K562 (cell line): Measurements from ENCODE around the gene GRID2IP. TPM values are rescaled to one million over a fixed set of nuclear protein-coding genes. Genes with fewer than 3 reads are reported as not detected.

Experiments used
- C11orf30 ChIP-seq: fragments of 450-650 bp; IDR thresholded peaks from 2 replicates; pipeline ENCODE4 v1.6.1; 2016; ENCODE audit warnings: low read depth, mild to moderate bottlenecking
- KDM1A ChIP-seq, 2 experiments: fragments of 450-650 bp; IDR thresholded peaks; 2 replicates each; pipeline ENCODE4 v1.6.1; 2016; ENCODE audit warnings: mild to moderate bottlenecking in 2 of 2
- NRF1 ChIP-seq, 2 experiments: fragments of 450-650 bp; IDR thresholded peaks in 1 of 2; conservative IDR thresholded peaks in 1 of 2; 2 replicates each; pipeline ENCODE4 v1.6.1; 2014; ENCODE audit warnings: mild to moderate bottlenecking in 2 of 2
- ZNF274 ChIP-seq: IDR thresholded peaks from 2 replicates; pipeline ENCODE4 v1.6.1; 2011; ENCODE audit warnings: low read depth, mild to moderate bottlenecking, low read length, moderate library complexity, borderline replicate concordance
- polyA plus RNA-seq, 8 experiments: library from polyadenylated mRNA; depleted of rRNA in 4 of 8; stranded (reverse) in 5 of 8; unstranded in 3 of 8; fragments of >200 nt; fragmentation: Nextera tagmentation in 2 of 8; fragmentation: Illumina TruSeq in 1 of 8; extraction: Ambion mirVana in 2 of 8; extraction: Trizol in 1 of 8; gene quantifications; 2 replicates each; pipeline versions ENCODE4 v1.2.1 to v1.2.3, GENCODE V29; 2011 to 2014; ENCODE audit warnings: inconsistent platforms in 1 of 8, missing spikeins in 1 of 8
- total RNA-seq, 7 experiments: library from RNA; depleted of rRNA in 6 of 7; stranded (reverse); fragments of >200 nt in 6 of 7; fragmentation: Illumina TruSeq in 2 of 7; extraction: Trizol in 2 of 7; gene quantifications; 2 replicates each; pipeline versions ENCODE4 v1.2.1 to v1.2.3, GENCODE V29; 2011 to 2021; ENCODE audit warnings: low replicate concordance in 1 of 7
- TF ChIP-seq, protein P1 (sequence below): sonication (generic); formaldehyde crosslinking; IDR thresholded peaks from 2 replicates; pipeline ENCODE4 v1.8.0; 2022; ENCODE audit warnings: mild to moderate bottlenecking, missing genetic modification reagents
- TF ChIP-seq, protein P2 (sequence below): fragments of 250-450 bp; sonication (Bioruptor Pico); IDR thresholded peaks from 2 replicates; pipeline ENCODE4 v1.8.0; 2021; ENCODE audit warnings: mild to moderate bottlenecking, moderate library complexity
- TF ChIP-seq, protein P3 (sequence below): fragments of 450-650 bp; IDR thresholded peaks from 2 replicates; pipeline ENCODE4 v1.6.1; 2016; ENCODE audit warnings: mild to moderate bottlenecking, moderate library complexity
- TF ChIP-seq, protein P4 (sequence below): fragments of 250-450 bp; sonication (Bioruptor Pico); IDR thresholded peaks from 2 replicates; pipeline ENCODE4 v1.9.0; 2021; ENCODE audit warnings: mild to moderate bottlenecking, inconsistent platforms

Gene GRID2IP
- total and polyA plus RNA-seq, 9 of the 15 experiments (the other 6 are each of a cell fraction or from before 2014, with no cell fraction given): not detected

DNA sequence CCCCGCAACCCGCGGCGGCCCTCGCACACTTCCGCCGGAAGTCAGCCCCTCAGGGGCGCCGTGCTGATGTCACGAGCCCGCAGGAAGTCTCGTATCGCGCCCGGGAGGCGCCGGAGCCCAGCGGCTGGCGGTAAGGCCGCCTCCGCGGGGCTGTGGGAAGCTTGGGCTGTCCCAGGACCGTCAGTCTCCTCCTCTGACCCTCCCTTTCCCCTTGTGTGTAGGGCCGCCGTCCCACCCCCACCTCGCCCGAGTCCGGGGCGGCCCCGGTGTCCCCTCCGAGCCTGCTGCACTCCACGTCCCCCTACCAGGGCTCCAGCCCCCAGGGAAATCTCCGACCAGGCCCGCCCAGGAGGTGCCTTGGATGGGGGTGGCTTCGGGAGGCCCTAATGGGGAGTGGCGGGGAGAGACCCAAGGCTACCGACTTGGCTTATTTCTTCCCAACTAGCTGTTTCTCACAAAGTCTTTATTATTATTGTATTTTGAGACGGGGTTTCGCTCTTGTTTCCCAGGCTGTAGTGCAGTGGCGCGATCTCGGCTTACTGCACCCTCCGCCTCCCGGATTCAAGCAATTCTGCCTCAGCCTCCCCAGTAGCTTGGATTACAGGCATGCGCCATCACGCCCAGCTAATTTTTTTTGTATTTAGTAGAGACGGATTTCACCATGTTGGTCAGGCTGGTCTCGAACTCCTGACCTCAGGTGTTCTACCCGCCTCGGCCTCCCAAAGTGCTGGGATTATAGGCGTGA lies 26.3 kb upstream of the GRID2IP start, which contains the start of gene ZDHHC4 (continued):
- TF ChIP-seq KDM1A (IDR thresholded peaks at IDR 0.05) (no peak), ZNF274 (no peak), NRF1 (conservative IDR thresholded peaks at IDR 0.05 in 1 of 2, IDR thresholded peaks at IDR 0.05 in 1 of 2) (peak in 1 of 2 experiments; percentile 28; a peak in 1 of 4 replicates), C11orf30 (peak; percentile 78)
- TF ChIP-seq, protein P1, sequence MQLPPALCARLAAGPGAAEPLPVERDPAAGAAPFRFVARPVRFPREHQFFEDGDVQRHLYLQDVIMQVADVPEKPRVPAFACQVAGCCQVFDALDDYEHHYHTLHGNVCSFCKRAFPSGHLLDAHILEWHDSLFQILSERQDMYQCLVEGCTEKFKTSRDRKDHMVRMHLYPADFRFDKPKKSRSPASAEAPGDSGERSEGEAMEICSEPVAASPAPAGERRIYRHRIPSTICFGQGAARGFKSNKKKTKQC: peak; percentile 60; the same call in 1 of the 2 replicates
- TF ChIP-seq, protein P2, sequence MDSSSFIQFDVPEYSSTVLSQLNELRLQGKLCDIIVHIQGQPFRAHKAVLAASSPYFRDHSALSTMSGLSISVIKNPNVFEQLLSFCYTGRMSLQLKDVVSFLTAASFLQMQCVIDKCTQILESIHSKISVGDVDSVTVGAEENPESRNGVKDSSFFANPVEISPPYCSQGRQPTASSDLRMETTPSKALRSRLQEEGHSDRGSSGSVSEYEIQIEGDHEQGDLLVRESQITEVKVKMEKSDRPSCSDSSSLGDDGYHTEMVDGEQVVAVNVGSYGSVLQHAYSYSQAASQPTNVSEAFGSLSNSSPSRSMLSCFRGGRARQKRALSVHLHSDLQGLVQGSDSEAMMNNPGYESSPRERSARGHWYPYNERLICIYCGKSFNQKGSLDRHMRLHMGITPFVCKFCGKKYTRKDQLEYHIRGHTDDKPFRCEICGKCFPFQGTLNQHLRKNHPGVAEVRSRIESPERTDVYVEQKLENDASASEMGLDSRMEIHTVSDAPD (CRISPR knock-in tag): no peak
- TF ChIP-seq, protein P3, sequence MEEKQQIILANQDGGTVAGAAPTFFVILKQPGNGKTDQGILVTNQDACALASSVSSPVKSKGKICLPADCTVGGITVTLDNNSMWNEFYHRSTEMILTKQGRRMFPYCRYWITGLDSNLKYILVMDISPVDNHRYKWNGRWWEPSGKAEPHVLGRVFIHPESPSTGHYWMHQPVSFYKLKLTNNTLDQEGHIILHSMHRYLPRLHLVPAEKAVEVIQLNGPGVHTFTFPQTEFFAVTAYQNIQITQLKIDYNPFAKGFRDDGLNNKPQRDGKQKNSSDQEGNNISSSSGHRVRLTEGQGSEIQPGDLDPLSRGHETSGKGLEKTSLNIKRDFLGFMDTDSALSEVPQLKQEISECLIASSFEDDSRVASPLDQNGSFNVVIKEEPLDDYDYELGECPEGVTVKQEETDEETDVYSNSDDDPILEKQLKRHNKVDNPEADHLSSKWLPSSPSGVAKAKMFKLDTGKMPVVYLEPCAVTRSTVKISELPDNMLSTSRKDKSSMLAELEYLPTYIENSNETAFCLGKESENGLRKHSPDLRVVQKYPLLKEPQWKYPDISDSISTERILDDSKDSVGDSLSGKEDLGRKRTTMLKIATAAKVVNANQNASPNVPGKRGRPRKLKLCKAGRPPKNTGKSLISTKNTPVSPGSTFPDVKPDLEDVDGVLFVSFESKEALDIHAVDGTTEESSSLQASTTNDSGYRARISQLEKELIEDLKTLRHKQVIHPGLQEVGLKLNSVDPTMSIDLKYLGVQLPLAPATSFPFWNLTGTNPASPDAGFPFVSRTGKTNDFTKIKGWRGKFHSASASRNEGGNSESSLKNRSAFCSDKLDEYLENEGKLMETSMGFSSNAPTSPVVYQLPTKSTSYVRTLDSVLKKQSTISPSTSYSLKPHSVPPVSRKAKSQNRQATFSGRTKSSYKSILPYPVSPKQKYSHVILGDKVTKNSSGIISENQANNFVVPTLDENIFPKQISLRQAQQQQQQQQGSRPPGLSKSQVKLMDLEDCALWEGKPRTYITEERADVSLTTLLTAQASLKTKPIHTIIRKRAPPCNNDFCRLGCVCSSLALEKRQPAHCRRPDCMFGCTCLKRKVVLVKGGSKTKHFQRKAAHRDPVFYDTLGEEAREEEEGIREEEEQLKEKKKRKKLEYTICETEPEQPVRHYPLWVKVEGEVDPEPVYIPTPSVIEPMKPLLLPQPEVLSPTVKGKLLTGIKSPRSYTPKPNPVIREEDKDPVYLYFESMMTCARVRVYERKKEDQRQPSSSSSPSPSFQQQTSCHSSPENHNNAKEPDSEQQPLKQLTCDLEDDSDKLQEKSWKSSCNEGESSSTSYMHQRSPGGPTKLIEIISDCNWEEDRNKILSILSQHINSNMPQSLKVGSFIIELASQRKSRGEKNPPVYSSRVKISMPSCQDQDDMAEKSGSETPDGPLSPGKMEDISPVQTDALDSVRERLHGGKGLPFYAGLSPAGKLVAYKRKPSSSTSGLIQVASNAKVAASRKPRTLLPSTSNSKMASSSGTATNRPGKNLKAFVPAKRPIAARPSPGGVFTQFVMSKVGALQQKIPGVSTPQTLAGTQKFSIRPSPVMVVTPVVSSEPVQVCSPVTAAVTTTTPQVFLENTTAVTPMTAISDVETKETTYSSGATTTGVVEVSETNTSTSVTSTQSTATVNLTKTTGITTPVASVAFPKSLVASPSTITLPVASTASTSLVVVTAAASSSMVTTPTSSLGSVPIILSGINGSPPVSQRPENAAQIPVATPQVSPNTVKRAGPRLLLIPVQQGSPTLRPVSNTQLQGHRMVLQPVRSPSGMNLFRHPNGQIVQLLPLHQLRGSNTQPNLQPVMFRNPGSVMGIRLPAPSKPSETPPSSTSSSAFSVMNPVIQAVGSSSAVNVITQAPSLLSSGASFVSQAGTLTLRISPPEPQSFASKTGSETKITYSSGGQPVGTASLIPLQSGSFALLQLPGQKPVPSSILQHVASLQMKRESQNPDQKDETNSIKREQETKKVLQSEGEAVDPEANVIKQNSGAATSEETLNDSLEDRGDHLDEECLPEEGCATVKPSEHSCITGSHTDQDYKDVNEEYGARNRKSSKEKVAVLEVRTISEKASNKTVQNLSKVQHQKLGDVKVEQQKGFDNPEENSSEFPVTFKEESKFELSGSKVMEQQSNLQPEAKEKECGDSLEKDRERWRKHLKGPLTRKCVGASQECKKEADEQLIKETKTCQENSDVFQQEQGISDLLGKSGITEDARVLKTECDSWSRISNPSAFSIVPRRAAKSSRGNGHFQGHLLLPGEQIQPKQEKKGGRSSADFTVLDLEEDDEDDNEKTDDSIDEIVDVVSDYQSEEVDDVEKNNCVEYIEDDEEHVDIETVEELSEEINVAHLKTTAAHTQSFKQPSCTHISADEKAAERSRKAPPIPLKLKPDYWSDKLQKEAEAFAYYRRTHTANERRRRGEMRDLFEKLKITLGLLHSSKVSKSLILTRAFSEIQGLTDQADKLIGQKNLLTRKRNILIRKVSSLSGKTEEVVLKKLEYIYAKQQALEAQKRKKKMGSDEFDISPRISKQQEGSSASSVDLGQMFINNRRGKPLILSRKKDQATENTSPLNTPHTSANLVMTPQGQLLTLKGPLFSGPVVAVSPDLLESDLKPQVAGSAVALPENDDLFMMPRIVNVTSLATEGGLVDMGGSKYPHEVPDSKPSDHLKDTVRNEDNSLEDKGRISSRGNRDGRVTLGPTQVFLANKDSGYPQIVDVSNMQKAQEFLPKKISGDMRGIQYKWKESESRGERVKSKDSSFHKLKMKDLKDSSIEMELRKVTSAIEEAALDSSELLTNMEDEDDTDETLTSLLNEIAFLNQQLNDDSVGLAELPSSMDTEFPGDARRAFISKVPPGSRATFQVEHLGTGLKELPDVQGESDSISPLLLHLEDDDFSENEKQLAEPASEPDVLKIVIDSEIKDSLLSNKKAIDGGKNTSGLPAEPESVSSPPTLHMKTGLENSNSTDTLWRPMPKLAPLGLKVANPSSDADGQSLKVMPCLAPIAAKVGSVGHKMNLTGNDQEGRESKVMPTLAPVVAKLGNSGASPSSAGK: no peak
- TF ChIP-seq, protein P4, sequence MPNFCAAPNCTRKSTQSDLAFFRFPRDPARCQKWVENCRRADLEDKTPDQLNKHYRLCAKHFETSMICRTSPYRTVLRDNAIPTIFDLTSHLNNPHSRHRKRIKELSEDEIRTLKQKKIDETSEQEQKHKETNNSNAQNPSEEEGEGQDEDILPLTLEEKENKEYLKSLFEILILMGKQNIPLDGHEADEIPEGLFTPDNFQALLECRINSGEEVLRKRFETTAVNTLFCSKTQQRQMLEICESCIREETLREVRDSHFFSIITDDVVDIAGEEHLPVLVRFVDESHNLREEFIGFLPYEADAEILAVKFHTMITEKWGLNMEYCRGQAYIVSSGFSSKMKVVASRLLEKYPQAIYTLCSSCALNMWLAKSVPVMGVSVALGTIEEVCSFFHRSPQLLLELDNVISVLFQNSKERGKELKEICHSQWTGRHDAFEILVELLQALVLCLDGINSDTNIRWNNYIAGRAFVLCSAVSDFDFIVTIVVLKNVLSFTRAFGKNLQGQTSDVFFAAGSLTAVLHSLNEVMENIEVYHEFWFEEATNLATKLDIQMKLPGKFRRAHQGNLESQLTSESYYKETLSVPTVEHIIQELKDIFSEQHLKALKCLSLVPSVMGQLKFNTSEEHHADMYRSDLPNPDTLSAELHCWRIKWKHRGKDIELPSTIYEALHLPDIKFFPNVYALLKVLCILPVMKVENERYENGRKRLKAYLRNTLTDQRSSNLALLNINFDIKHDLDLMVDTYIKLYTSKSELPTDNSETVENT (CRISPR knock-in tag): peak; percentile 97
